ENCODE measurements around the gene RC3H1.

GRCh38 chr1:174022976-174023277 lies 770 bp upstream of the RC3H1 start:
- TF ChIP-seq POLR2AphosphoS5 (IDR thresholded peaks at IDR 0.05) (no peak), CTCF (IDR thresholded peaks at IDR 0.05) (no peak), POLR2A (IDR thresholded peaks at IDR 0.05) (no peak), EP300 (IDR thresholded peaks at IDR 0.05) (no peak)

Data from stomach (tissue), 4 donors.